A549 (cell line): Measurements from ENCODE around the gene UGT2B7.

Source experiments
- CHD2 ChIP-seq: fragments of 150-350 bp; IDR thresholded peaks from 2 replicates; pipeline ENCODE4 v1.6.1; 2014; ENCODE audit warnings: low read length; ENCODE audit not compliant: partially characterized antibody
- JUN ChIP-seq, 2 experiments: fragments of >200 bp; sonication (Bioruptor Twin); formaldehyde crosslinking; IDR thresholded peaks; 2 replicates in 1 of 2; 3 replicates in 1 of 2; pipeline ENCODE4 v1.6.1; 2016 to 2017
- MAFK ChIP-seq: fragments of 450-650 bp; IDR thresholded peaks from 2 replicates; pipeline ENCODE4 v1.6.1; 2014; ENCODE audit not compliant: partially characterized antibody
- POLR2A ChIP-seq: IDR thresholded peaks from 2 replicates; pipeline ENCODE4 v1.6.1; 2012; ENCODE audit warnings: mild to moderate bottlenecking, low read length
- RARB ChIP-seq: fragments of 250-450 bp; sonication (Bioruptor Pico); IDR thresholded peaks from 2 replicates; pipeline ENCODE4 v1.8.0; 2021; ENCODE audit warnings: mild to moderate bottlenecking, moderate library complexity
- TF ChIP-seq, protein P1 (sequence below): fragments of >200 bp; sonication (Bioruptor Twin); formaldehyde crosslinking; IDR thresholded peaks from 3 replicates; pipeline ENCODE4 v1.5.1; 2016
- TF ChIP-seq, protein P2 (sequence below): IDR thresholded peaks from 2 replicates; pipeline ENCODE4 v1.6.1; 2012

DNA sequence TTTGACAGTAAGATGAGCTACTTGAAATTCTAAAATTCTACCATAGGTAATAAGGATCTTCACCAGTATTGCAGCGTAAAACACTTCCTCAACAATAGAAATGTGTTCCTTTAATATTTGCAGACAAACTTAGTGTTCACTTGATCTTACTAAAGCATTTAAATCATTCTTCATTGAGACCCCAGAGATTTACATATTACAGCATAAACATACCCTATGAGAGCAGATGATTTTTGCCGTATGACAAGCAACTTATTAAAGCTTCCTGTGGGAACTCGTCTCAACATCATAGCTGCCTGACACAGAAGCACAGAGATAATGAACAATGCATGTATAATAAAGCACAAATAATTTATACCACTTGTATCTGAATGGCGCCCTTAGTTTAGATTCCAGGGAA is 3.6 kb downstream of the UGT2B7 start:
- TF ChIP-seq, protein P1, sequence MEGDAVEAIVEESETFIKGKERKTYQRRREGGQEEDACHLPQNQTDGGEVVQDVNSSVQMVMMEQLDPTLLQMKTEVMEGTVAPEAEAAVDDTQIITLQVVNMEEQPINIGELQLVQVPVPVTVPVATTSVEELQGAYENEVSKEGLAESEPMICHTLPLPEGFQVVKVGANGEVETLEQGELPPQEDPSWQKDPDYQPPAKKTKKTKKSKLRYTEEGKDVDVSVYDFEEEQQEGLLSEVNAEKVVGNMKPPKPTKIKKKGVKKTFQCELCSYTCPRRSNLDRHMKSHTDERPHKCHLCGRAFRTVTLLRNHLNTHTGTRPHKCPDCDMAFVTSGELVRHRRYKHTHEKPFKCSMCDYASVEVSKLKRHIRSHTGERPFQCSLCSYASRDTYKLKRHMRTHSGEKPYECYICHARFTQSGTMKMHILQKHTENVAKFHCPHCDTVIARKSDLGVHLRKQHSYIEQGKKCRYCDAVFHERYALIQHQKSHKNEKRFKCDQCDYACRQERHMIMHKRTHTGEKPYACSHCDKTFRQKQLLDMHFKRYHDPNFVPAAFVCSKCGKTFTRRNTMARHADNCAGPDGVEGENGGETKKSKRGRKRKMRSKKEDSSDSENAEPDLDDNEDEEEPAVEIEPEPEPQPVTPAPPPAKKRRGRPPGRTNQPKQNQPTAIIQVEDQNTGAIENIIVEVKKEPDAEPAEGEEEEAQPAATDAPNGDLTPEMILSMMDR = no peak
- TF ChIP-seq POLR2A (no peak), MAFK (no peak), JUN (IDR thresholded peaks at IDR 0.05) (no peak), CHD2 (no peak), RARB (CRISPR knock-in tag) (no peak)
- TF ChIP-seq, protein P2, sequence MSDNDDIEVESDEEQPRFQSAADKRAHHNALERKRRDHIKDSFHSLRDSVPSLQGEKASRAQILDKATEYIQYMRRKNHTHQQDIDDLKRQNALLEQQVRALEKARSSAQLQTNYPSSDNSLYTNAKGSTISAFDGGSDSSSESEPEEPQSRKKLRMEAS = no peak
